Ascending aorta (tissue), 2 donors: ENCODE results near the gene HMHB1. TPM values are rescaled to one million over a fixed set of nuclear protein-coding genes. Genes with fewer than 3 reads are reported as not detected.

Experiments used
- DNase-seq, 2 donors: peaks; one replicate each; pipeline ENCODE4 v3.0.0-alpha.2; 2019; ENCODE audit warnings: low spot score in 2 of 2
- H3K27ac ChIP-seq, 2 donors: fragments of 200-600 bp; sonication (generic); one replicate each; pipeline ENCODE4 v1.5.1; 2016 to 2017; ENCODE audit warnings: mild to moderate bottlenecking in 1 of 2
- H3K27me3 ChIP-seq: fragments of 200-600 bp; sonication (generic); one replicate; pipeline ENCODE4 v1.5.1; 2017
- H3K36me3 ChIP-seq, 2 donors: fragments of 200-600 bp; sonication (generic); one replicate each; pipeline ENCODE4 v1.5.1; 2016
- H3K4me1 ChIP-seq, 2 donors: fragments of 200-600 bp; sonication (generic); one replicate each; pipeline ENCODE4 v1.5.1; 2016 to 2017; ENCODE audit warnings: mild to moderate bottlenecking in 1 of 2
- H3K4me3 ChIP-seq, 2 donors: fragments of 200-600 bp; sonication (generic); one replicate each; pipeline ENCODE4 v1.5.1; 2016 to 2017; ENCODE audit warnings: mild to moderate bottlenecking in 1 of 2
- H3K9me3 ChIP-seq, 2 donors: fragments of 200-600 bp; sonication (generic); one replicate each; pipeline ENCODE4 v1.5.1; 2016
- CTCF ChIP-seq, 3 experiments: fragments of 200-600 bp in 2 of 3; fragments of 450-650 bp in 1 of 3; sonication (generic) in 2 of 3; IDR thresholded peaks; one replicate each; pipeline ENCODE4 v1.5.1; 2016 to 2019; ENCODE audit warnings: antibody characterized with exemption in 3 of 3, mild to moderate bottlenecking in 1 of 3, moderate library complexity in 1 of 3
- intact Hi-C: fragments of 100-400 bp; cut with DNase I; formaldehyde crosslinking; loops from one replicate; pipeline ENCODE4 v1.15.1; 2023
- total RNA-seq: library from RNA; depleted of rRNA; stranded (reverse); fragments of >200 nt; gene quantifications from one replicate; pipeline ENCODE4 v1.1.0, GENCODE V29; 2016

The HMHB1 gene
- total RNA-seq = not detected

DNA sequence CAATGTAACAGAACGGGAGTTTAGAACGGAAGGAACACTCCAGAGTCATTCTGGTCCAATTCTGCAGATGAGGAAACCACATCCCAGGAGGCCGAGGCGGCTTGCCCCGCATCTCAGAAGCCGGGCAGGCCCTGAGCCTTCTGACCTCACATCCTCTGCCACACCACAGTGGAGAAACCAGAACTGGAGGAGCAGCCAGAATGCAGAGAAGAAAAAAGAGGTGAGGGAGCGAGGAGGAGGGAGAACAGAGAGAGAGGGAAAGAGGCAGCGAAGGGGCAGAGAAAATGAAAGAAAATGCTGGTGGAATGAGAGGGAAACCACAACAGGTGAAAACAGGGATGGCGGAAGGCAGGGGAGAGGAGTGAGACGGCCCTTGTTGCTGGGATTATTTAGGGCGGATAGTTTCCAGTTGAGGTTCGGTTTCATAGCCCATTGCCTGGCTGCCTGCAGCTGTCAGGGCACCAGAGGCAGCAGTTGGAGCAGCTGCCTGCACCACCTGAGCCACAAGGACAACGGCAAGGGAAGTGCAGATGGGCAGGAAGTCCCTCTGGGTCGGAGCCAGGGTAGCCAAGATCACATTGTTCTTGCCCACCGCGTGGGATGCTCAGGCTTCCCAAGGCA, at the start of gene HMHB1:
Gene HMHB1 (plus strand): TSS at position 77 of the 621 bp plus-strand sequence.
- TF ChIP-seq CTCF (IDR thresholded peaks at IDR 0.05) = no peak
- intact Hi-C loops = no loop called here
- Histone ChIP-seq H3K27me3 (no peaks in the 10 kb centered on the region), H3K27ac (no peak within 1 kb of the TSS), H3K9me3 (no peaks in the 10 kb centered on the region), H3K4me3 (no peak within 1 kb of the TSS), H3K4me1 (no peaks in the 10 kb centered on the region), H3K36me3 (no peaks in the 10 kb centered on the region)
- DNase-seq = no peak

GRCh38 chr5:143762636-143763220, 49.2 kb upstream of the HMHB1 start:
- H3K4me1 ChIP-seq = no peaks in the 10 kb centered on the region
- no peaks in the 10 kb centered on the region for H3K27me3 ChIP-seq
- H3K27ac ChIP-seq = no peak overlapping the region
- TF ChIP-seq CTCF (IDR thresholded peaks at IDR 0.05) = no peak
- H3K4me3 ChIP-seq = no peak overlapping the region
- intact Hi-C loops = no loop called here
- H3K9me3 ChIP-seq = no peaks in the 10 kb centered on the region
- no peak for DNase-seq
- H3K36me3 ChIP-seq = no peaks in the 10 kb centered on the region

DNA sequence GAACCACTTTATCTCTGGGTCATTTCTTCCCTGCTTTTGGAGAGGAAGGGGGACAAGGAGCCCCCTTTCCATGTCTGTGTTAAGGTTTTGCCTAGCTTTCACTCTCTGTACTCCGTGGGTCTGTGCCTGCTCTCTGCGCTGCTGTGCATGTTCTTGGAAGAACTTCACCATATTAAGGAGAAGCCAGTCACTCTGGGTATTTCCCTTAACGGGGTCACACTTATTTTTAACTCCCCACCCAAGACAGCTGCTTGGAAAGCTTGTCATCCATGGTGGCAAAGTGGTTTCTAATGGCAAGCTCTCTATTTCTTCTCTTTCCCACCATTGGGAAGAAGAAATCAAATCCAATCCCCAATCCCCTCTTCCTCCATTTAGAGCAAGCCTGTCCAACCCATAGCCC, 44.8 kb upstream of the HMHB1 start:
- DNase-seq = no peak
- Histone ChIP-seq H3K27ac (no peak overlapping the region), H3K27me3 (no peaks in the 10 kb centered on the region), H3K4me1 (no peaks in the 10 kb centered on the region), H3K4me3 (no peak overlapping the region), H3K36me3 (no peaks in the 10 kb centered on the region), H3K9me3 (no peaks in the 10 kb centered on the region)
- TF ChIP-seq CTCF (IDR thresholded peaks at IDR 0.05) = no peak
- intact Hi-C loops = no loop called here

GRCh38 chr5:143769026-143769786, 42.8 kb upstream of the HMHB1 start:
- no peak for TF ChIP-seq CTCF (IDR thresholded peaks at IDR 0.05)
- Histone ChIP-seq H3K36me3 (no peaks in the 10 kb centered on the region), H3K27ac (no peak overlapping the region), H3K27me3 (no peaks in the 10 kb centered on the region), H3K4me3 (no peak overlapping the region), H3K9me3 (no peaks in the 10 kb centered on the region), H3K4me1 (no peaks in the 10 kb centered on the region)
- no peak for DNase-seq
- intact Hi-C loops = no loop called here

GRCh38 chr5:143770450-143770849, 41.5 kb upstream of the HMHB1 start:
- intact Hi-C loops = no loop called here
- H3K4me1 ChIP-seq = no peaks in the 10 kb centered on the region
- TF ChIP-seq CTCF (IDR thresholded peaks at IDR 0.05) = no peak
- no peaks in the 10 kb centered on the region for H3K36me3 ChIP-seq
- DNase-seq = no peak
- H3K9me3 ChIP-seq = no peaks in the 10 kb centered on the region
- H3K4me3 ChIP-seq = no peak overlapping the region
- H3K27me3 ChIP-seq = no peaks in the 10 kb centered on the region
- no peak overlapping the region for H3K27ac ChIP-seq
